ENCODE measurements around the gene SCEL. TPM values are rescaled to one million over a fixed set of nuclear protein-coding genes. Genes with fewer than 3 reads are reported as not detected.

Gene SCEL
- total and polyA plus RNA-seq, 2 of the 8 experiments (the other 6 are each of a cell fraction or from before 2014, with no cell fraction given): not detected

DNA sequence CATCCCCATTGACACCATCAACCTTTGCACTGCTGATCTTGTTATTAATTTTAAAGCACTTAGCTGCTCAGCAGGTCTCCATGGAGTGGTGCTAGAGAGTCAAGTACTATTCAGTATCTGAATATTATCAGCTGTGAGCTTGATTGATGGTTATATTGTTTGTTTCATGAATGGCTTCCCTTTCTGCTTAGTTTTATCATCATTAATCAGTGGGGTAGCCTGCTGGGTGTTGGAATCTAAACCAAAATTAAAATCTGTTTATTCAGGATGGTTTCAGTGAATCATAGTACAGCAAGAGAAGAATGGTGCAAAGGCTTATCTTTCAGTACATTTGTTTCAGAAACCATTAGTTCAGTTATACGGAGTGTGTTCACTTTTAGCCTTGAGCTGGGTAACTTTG is 42.5 kb upstream of the SCEL start:
- ChIA-PET CTCF (ENCODE audit: partially characterized antibody) (interaction anchor here (1.0 to 3.0 kb wide), 6 partner anchors 9 to 176 kb away, joined by 3 to 16 read pairs (median 4); no protein-coding TSS in a partner anchor), POLR2A (ENCODE audit: partially characterized antibody) (interaction anchor here (1.0 kb wide), 1 partner anchor 9 kb away, joined by 3 read pairs; no protein-coding TSS in a partner anchor)
- no peak overlapping the region for H3K23ac ChIP-seq (ENCODE audit: insufficient read length)
- H3K79me2 ChIP-seq (ENCODE audit: control insufficient read depth in 1 of 2, insufficient read depth in 2 of 2, low read length in 2 of 2): no peaks in the 10 kb centered on the region
- no peak overlapping the region for H2AFZ ChIP-seq (ENCODE audit: low read length)
- no peak overlapping the region for H4K91ac ChIP-seq (replicated peaks; ENCODE audit: insufficient read length, low read length)
- no peak overlapping the region for H2BK120ac ChIP-seq (replicated peaks; ENCODE audit: low read depth, low read length)
- FAIRE-seq (no peak), DNase-seq (ENCODE audit: low read depth in 1 of 2, low spot score in 2 of 2) (no peak)
- 90% methylated on average over 1 of the region's 1 CpG; no CpG with 5 or more reads in 1 of the 2 experiments for WGBS, 2 experiments (ENCODE audit: extremely low coverage in 1 of 2, insufficient coverage in 1 of 2, insufficient read length in 1 of 2, insufficient replicate concordance in 2 of 2, low coverage in 1 of 2, low lambda C conversion rate in 2 of 2, missing lambda C conversion rate in 1 of 2)
- H3K9me3 ChIP-seq (ENCODE audit: insufficient read depth in 2 of 2, low read depth in 1 of 2, low read length in 1 of 2): no peaks in the 10 kb centered on the region
- H2BK5ac ChIP-seq (ENCODE audit: low read depth, low read length): no peak overlapping the region
- H2AK5ac ChIP-seq (ENCODE audit: low read depth, low read length): no peak overlapping the region
- no peak overlapping the region for H3K4me2 ChIP-seq (ENCODE audit: insufficient read depth in 1 of 2, low read depth in 2 of 2, low read length in 2 of 2)
- H4K8ac ChIP-seq (ENCODE audit: extremely low read depth, insufficient read depth, low read length): no peak overlapping the region
- no peak overlapping the region for H3K18ac ChIP-seq (ENCODE audit: extremely low read depth, low read length)
- no peaks in the 10 kb centered on the region for H3K23me2 ChIP-seq (ENCODE audit: low read depth, low read length)
- H3K4me3 ChIP-seq (ENCODE audit: extremely low read depth in 1 of 4, insufficient read depth in 2 of 4, low read depth in 3 of 4, low read length in 4 of 4): no peak overlapping the region
- peak; percentile 29 to 34; a peak in 3 of 4 replicates for TF ChIP-seq RAD21 (IDR thresholded peaks at IDR 0.05 in 1 of 2, conservative IDR thresholded peaks at IDR 0.05 in 1 of 2; ENCODE audit: low read depth in 2 of 2, low read length in 2 of 2)
- no peak for TF ChIP-seq ZNF274 (IDR thresholded peaks at IDR 0.05; ENCODE audit: borderline replicate concordance, extremely low read depth, low read length)
- no peak for TF ChIP-seq HDAC2 (IDR thresholded peaks at IDR 0.05; ENCODE audit: borderline replicate concordance in 1 of 2, low read depth in 2 of 2, low read length in 2 of 2)
- no peak for TF ChIP-seq KDM4A (IDR thresholded peaks at IDR 0.05; ENCODE audit: low read depth, low read length, severe bottlenecking)
- TF ChIP-seq, protein P1, sequence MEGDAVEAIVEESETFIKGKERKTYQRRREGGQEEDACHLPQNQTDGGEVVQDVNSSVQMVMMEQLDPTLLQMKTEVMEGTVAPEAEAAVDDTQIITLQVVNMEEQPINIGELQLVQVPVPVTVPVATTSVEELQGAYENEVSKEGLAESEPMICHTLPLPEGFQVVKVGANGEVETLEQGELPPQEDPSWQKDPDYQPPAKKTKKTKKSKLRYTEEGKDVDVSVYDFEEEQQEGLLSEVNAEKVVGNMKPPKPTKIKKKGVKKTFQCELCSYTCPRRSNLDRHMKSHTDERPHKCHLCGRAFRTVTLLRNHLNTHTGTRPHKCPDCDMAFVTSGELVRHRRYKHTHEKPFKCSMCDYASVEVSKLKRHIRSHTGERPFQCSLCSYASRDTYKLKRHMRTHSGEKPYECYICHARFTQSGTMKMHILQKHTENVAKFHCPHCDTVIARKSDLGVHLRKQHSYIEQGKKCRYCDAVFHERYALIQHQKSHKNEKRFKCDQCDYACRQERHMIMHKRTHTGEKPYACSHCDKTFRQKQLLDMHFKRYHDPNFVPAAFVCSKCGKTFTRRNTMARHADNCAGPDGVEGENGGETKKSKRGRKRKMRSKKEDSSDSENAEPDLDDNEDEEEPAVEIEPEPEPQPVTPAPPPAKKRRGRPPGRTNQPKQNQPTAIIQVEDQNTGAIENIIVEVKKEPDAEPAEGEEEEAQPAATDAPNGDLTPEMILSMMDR (IDR thresholded peaks at IDR 0.05; ENCODE audit: control extremely low read depth in 1 of 3, insufficient read depth in 1 of 3, low read depth in 1 of 3, low read length in 3 of 3): peak in 1 of 3 experiments; percentile 16; a peak in 1 of 4 replicates
- H2BK12ac ChIP-seq (ENCODE audit: low read depth, low read length): no peak overlapping the region
- H3K79me1 ChIP-seq (ENCODE audit: low read depth, low read length): no peaks in the 10 kb centered on the region
- no peaks in the 10 kb centered on the region for H3K36me3 ChIP-seq (ENCODE audit: control insufficient read depth in 2 of 4, insufficient read depth in 4 of 4, low read length in 3 of 4)
- no peak overlapping the region for H4K5ac ChIP-seq (ENCODE audit: insufficient read length, low read depth, low read length)
- no peak overlapping the region for H2BK15ac ChIP-seq (ENCODE audit: low read length)
- H2BK20ac ChIP-seq (ENCODE audit: low read length): no peak overlapping the region
- no peak overlapping the region for H3K56ac ChIP-seq (replicated peaks; ENCODE audit: insufficient read length, low read depth, low read length)
- H3K27me3 ChIP-seq (replicated peaks in 1 of 4; ENCODE audit: control insufficient read depth in 3 of 4, extremely low read depth in 1 of 4, insufficient read depth in 3 of 4, low read length in 3 of 4): no peaks in the 10 kb centered on the region
- no peak overlapping the region for H3K4ac ChIP-seq (replicated peaks; ENCODE audit: insufficient read length, low read depth, low read length)
- no peaks in the 10 kb centered on the region for H4K20me1 ChIP-seq (replicated peaks in 1 of 2; ENCODE audit: control insufficient read depth in 1 of 2, insufficient read depth in 2 of 2, low read length in 2 of 2)
- no peak overlapping the region for H3K9ac ChIP-seq (replicated peaks in 1 of 4; ENCODE audit: extremely low read depth in 1 of 4, low read depth in 3 of 4, low read length in 3 of 4)
- no peak overlapping the region for H3K14ac ChIP-seq (ENCODE audit: insufficient read length)
- H3K4me1 ChIP-seq (replicated peaks in 1 of 4; ENCODE audit: control insufficient read depth in 3 of 4, insufficient read depth in 4 of 4, low read length in 3 of 4): no peaks in the 10 kb centered on the region
- H3K27ac ChIP-seq (ENCODE audit: low read depth, low read length): no peak overlapping the region
